ENCODE measurements around the gene PRKCH. TPM values are rescaled to one million over a fixed set of nuclear protein-coding genes. Genes with fewer than 3 reads are reported as not detected.
"Not testable (repeated sequence)": the region's sequence is repeated elsewhere in the genome, so short reads cannot be mapped to it uniquely, and the experiment has no call there.

The PRKCH gene
- total RNA-seq, 1 donor from 2014 or later = 34.4 TPM

DNA sequence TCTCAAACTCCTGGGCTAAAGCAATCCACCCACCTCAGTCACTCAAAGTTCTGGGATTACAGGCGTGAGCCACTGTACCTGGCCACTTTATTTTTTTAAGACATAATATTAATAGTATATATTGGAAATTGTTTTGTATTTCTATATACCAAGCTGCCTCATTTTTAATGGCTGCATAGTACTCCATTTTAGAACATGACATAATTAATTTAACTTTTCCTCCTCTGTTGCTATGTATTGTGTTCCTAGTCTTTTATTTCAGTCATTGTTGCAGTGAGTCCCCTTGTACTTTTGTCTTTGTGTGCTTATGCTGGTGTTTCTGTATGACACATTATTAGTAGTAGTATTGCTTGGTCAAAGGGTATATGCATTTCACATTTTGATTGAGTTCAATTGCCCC, 138.7 kb downstream of the PRKCH start:
- DNase-seq = no peak

GRCh38 chr14:61460718-61461611, 139.6 kb downstream of the PRKCH start:
- DNase-seq = no peak

- DNase-seq = peak; percentile 90
Measured at GRCh38 chr14:61461808-61462275, 140.5 kb downstream of the PRKCH start.

- peak; percentile 57 for DNase-seq
Measured at GRCh38 chr14:61462566-61463193, 141.3 kb downstream of the PRKCH start.

- no peak for DNase-seq
Measured at GRCh38 chr14:61463664-61464285, 142.4 kb downstream of the PRKCH start.

- not testable (repeated sequence) for DNase-seq
Measured at GRCh38 chr14:61464539-61465320, 143.4 kb downstream of the PRKCH start.

DNA sequence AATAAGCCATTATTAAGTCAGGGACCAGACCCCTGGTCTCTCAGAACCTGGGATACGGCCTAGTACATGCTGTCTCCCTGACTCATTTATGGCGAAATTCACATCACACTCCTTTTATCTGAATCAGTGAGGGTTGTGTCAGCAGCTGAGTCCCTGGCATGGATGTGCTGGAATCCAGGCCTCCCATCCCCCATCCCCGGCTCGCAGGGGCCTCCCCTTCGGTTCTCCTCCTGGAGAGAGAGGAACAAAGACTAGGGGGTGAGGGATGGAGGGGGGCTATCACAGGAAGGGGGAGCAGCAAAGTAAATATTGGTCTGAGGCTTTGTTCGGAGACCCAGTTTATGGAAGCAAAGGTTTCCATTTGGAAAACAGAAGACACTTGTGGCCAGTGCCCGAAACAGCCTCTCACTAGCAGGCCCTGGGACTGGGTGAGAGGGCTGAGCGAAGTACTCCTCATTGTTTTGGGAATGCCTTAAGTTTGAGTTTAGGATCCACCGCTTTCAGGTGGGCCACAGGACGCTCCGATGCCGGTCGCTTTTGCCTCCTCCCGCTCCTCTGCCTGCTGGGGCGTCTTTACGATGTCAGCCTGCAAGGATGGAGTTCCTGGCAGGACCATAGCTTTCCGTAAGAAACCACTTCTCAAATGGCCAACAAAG, 145.0 kb downstream of the PRKCH start:
- DNase-seq = no peak

DNA sequence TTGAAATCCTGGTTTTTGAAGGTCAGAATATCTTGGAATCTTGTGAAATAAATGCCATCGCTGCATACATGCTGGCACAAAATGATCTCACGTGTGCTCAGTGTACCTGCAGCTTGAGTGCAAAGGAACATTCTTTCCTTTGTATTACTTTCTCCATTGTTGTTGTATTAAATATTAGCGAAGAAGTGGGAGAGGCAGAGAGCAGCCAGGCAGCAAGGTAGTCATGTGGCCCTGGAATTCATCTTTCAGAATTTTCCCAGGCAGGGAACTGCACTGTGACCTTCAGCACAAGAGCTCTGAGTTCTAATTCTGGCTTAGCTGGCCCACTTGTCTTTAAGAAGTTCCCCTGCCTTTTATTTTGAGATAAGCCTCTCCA, 145.5 kb downstream of the PRKCH start:
- no peak for DNase-seq

- DNase-seq = no peak
Measured at GRCh38 chr14:61467296-61467695, 145.9 kb downstream of the PRKCH start.

GRCh38 chr14:61468063-61468825, 146.9 kb downstream of the PRKCH start:
- peak; percentile 56 for DNase-seq

DNA sequence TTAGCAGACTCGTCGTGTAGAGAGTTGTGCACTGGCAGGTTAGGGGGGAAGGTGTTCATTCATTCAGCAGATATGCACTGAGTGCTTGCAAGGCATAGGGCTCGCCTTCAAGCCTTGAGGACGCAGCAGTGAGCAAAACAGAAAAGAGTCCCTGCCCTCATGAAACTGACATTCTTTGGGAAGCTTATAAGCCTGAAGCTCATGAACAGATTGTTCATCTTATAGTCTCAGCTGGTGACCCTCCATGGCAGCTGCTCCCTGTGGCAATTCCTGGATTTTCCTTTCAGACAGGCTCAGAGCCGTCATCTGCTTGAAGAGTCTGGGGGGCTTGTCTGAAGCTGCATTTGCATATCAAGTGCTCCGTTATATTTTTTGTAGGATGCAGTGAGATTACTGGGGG, 148.4 kb downstream of the PRKCH start:
- peak; percentile 55 for DNase-seq

GRCh38 chr14:61470261-61470960, 149.0 kb downstream of the PRKCH start:
- peak; percentile 80 for DNase-seq

DNA sequence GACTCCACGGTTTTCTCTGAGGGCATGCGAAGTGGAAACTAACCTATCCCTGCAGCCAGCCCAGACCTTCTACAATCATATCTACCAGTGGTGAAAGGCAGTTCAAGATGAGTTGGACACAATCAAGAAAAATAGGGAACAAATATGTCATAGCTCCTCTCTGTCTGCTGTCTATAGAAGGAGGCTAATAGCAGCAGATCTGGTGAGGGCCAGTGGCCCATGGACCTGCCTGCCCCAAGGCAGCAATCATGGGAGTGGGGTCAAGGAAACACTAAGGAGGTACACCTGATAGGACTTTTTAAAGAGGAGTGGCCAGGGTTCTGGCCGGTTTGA, 149.5 kb downstream of the PRKCH start:
- DNase-seq = no peak

- no peak for DNase-seq
Measured at GRCh38 chr14:61471297-61472005, 150.1 kb downstream of the PRKCH start.

DNA sequence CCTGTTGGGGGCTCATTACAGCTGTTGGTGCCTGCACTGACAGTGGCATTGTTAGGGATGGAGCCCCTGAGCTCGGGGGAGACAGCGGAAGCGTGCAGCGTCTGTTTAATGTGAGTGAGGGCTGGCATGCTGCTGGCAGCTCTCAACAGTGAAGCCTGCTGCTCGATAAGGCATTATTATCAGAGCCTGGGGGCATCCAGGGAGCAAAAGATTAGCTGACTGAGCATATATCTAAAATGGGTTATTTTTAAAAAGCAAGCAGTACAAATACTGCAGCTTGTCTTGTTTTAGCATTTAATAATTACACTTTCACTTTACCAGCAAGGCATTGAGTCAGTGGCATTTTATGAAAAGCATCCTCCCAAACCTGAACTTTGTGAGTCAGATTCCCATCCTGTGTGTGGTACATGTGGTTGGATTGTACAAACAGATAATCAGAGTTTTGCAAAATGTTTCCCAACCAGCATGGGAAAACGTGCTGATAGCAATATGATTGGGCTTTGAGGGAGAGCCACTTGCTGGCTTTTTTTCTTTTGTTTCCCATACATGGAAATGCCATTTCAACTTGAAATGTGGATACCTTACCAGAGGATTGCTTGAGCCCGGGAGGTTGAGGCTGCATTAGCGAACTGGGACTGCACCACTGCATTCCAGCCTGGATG, 150.8 kb downstream of the PRKCH start:
- DNase-seq = no peak

- no peak for DNase-seq
Measured at GRCh38 chr14:61472801-61473376, 151.5 kb downstream of the PRKCH start.

DNA sequence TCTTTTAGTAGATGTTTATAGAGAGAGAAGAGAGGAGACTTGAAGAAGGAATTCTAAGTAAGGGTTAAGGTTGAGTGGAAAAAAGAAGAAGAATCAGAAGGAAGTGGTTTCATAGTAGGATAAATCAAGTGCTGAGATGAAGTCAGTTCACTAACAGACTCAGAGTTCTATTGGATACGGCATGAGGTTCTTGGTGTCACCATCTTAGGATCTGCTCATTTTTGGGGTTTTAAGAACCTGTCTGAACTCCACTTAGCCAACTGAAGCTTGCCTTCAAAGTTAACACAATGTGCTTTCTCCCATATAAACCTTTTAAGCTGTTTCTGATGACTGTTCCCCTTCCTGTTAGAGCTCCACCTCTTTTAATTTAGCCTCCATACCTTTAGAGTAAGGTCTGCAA, 152.6 kb downstream of the PRKCH start:
- no peak for DNase-seq

GRCh38 chr14:61474701-61475100, 153.3 kb downstream of the PRKCH start:
- no peak for DNase-seq

GRCh38 chr14:61475316-61475715, 153.9 kb downstream of the PRKCH start:
- DNase-seq = peak; percentile 77
